ENCODE data around the gene KIAA1671.

Gene KIAA1671

GRCh38 chr22:25183949-25184619 lies 231.6 kb downstream of the KIAA1671 start:
- no peak for TF ChIP-seq EZH2phosphoT487 (IDR thresholded peaks at IDR 0.05; ENCODE audit: borderline replicate concordance)
- no peak overlapping the region for H3K9ac ChIP-seq (ENCODE audit: low read depth, low read length, poor library complexity, severe bottlenecking)
- no peak overlapping the region for H3K4me3 ChIP-seq (ENCODE audit: low read length, poor library complexity, severe bottlenecking)
- H3K9me3 ChIP-seq (ENCODE audit: insufficient read depth, low read depth, low read length) = no peaks in the 10 kb centered on the region
- H3F3A ChIP-seq (ENCODE audit: low read depth) = no peaks in the 10 kb centered on the region
- no peaks in the 10 kb centered on the region for H3K4me1 ChIP-seq (ENCODE audit: insufficient read depth, low read length, poor library complexity, severe bottlenecking)
- H3K79me2 ChIP-seq (ENCODE audit: insufficient read depth, low read length) = no peaks in the 10 kb centered on the region
- no peak overlapping the region for H2AFZ ChIP-seq (ENCODE audit: low read length)
- no peaks in the 10 kb centered on the region for H3K27me3 ChIP-seq (ENCODE audit: insufficient read depth, low read length, poor library complexity, severe bottlenecking)
- no peaks in the 10 kb centered on the region for H3K36me3 ChIP-seq (ENCODE audit: insufficient read depth, low read length)
- no peaks in the 10 kb centered on the region for H4K20me1 ChIP-seq (ENCODE audit: insufficient read depth, low read length, poor library complexity, severe bottlenecking)
- H3K4me2 ChIP-seq (ENCODE audit: low read depth, low read length, poor library complexity, severe bottlenecking) = no peak overlapping the region
- no peaks in the 10 kb centered on the region for H3K9me2 ChIP-seq (replicated peaks; ENCODE audit: low read depth, low read length)

- no peaks in the 10 kb centered on the region for H3K36me3 ChIP-seq (ENCODE audit: insufficient read depth, low read length)
- H3K9me3 ChIP-seq (ENCODE audit: insufficient read depth, low read depth, low read length) = no peaks in the 10 kb centered on the region
- no peaks in the 10 kb centered on the region for H4K20me1 ChIP-seq (ENCODE audit: insufficient read depth, low read length, poor library complexity, severe bottlenecking)
Observed at GRCh38 chr22:25186140-25186539, 233.6 kb downstream of the KIAA1671 start.

DNA sequence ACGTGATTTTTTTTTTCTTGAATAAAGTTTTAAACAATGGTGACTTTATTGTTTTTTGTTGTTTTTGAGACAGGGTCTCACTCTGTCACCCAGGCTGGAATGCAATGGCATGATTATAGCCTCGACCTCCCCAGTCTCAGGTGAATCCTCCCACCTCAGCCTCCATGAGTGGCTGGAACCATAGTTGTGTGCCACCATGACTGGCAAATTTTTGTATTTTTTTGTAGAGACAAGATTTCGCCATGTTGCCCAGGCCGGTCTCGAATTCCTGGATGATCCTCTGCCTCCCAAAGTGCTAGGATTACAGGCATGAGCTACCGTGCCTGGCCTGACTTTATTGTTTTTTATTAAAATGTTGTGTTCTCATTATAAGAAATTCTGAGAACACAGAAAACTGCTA lies 235.0 kb downstream of the KIAA1671 start:
- TF ChIP-seq CTCF (conservative IDR thresholded peaks at IDR 0.05; ENCODE audit: low read length) = no peak
- no peak for TF ChIP-seq EZH2phosphoT487 (IDR thresholded peaks at IDR 0.05; ENCODE audit: borderline replicate concordance)
- H3K9ac ChIP-seq (ENCODE audit: low read depth, low read length, poor library complexity, severe bottlenecking) = no peak overlapping the region
- H3K9me3 ChIP-seq (ENCODE audit: insufficient read depth, low read depth, low read length) = no peaks in the 10 kb centered on the region
- H3K9me2 ChIP-seq (replicated peaks; ENCODE audit: low read depth, low read length) = no peaks in the 10 kb centered on the region
- no peaks in the 10 kb centered on the region for H3F3A ChIP-seq (ENCODE audit: low read depth)
- no peaks in the 10 kb centered on the region for H3K79me2 ChIP-seq (ENCODE audit: insufficient read depth, low read length)
- H4K20me1 ChIP-seq (ENCODE audit: insufficient read depth, low read length, poor library complexity, severe bottlenecking) = no peaks in the 10 kb centered on the region
- no peak overlapping the region for H3K4me2 ChIP-seq (ENCODE audit: low read depth, low read length, poor library complexity, severe bottlenecking)
- H3K27me3 ChIP-seq (ENCODE audit: insufficient read depth, low read length, poor library complexity, severe bottlenecking) = no peaks in the 10 kb centered on the region
- no peaks in the 10 kb centered on the region for H3K36me3 ChIP-seq (ENCODE audit: insufficient read depth, low read length)
- H2AFZ ChIP-seq (ENCODE audit: low read length) = no peak overlapping the region
- H3K4me3 ChIP-seq (ENCODE audit: low read length, poor library complexity, severe bottlenecking) = no peak overlapping the region
- no peaks in the 10 kb centered on the region for H3K4me1 ChIP-seq (ENCODE audit: insufficient read depth, low read length, poor library complexity, severe bottlenecking)

More at GRCh38 chr22:25186140-25186539, 233.6 kb downstream of the KIAA1671 start:
- TF ChIP-seq CTCF (conservative IDR thresholded peaks at IDR 0.05; ENCODE audit: low read length) = no peak
- no peak for TF ChIP-seq EZH2phosphoT487 (IDR thresholded peaks at IDR 0.05; ENCODE audit: borderline replicate concordance)
- Histone ChIP-seq H3K4me3 (ENCODE audit: low read length, poor library complexity, severe bottlenecking) (no peak overlapping the region), H3K79me2 (ENCODE audit: insufficient read depth, low read length) (no peaks in the 10 kb centered on the region), H3K9ac (ENCODE audit: low read depth, low read length, poor library complexity, severe bottlenecking) (no peak overlapping the region), H3K4me1 (ENCODE audit: insufficient read depth, low read length, poor library complexity, severe bottlenecking) (no peaks in the 10 kb centered on the region), H3F3A (ENCODE audit: low read depth) (no peaks in the 10 kb centered on the region), H2AFZ (ENCODE audit: low read length) (no peak overlapping the region), H3K4me2 (ENCODE audit: low read depth, low read length, poor library complexity, severe bottlenecking) (no peak overlapping the region), H3K27me3 (ENCODE audit: insufficient read depth, low read length, poor library complexity, severe bottlenecking) (no peaks in the 10 kb centered on the region), H3K9me2 (replicated peaks; ENCODE audit: low read depth, low read length) (no peaks in the 10 kb centered on the region)

- Histone ChIP-seq H3F3A (ENCODE audit: low read depth) (no peaks in the 10 kb centered on the region), H3K9me3 (ENCODE audit: insufficient read depth, low read depth, low read length) (no peaks in the 10 kb centered on the region), H3K4me3 (ENCODE audit: low read length, poor library complexity, severe bottlenecking) (no peak overlapping the region), H2AFZ (ENCODE audit: low read length) (no peak overlapping the region), H3K9ac (ENCODE audit: low read depth, low read length, poor library complexity, severe bottlenecking) (no peak overlapping the region), H3K79me2 (ENCODE audit: insufficient read depth, low read length) (no peaks in the 10 kb centered on the region), H3K27me3 (ENCODE audit: insufficient read depth, low read length, poor library complexity, severe bottlenecking) (no peaks in the 10 kb centered on the region), H3K4me2 (ENCODE audit: low read depth, low read length, poor library complexity, severe bottlenecking) (no peak overlapping the region), H3K4me1 (ENCODE audit: insufficient read depth, low read length, poor library complexity, severe bottlenecking) (no peaks in the 10 kb centered on the region), H4K20me1 (ENCODE audit: insufficient read depth, low read length, poor library complexity, severe bottlenecking) (no peaks in the 10 kb centered on the region), H3K36me3 (ENCODE audit: insufficient read depth, low read length) (no peaks in the 10 kb centered on the region), H3K9me2 (replicated peaks; ENCODE audit: low read depth, low read length) (no peaks in the 10 kb centered on the region)
- TF ChIP-seq CTCF (conservative IDR thresholded peaks at IDR 0.05; ENCODE audit: low read length) = no peak
- TF ChIP-seq EZH2phosphoT487 (IDR thresholded peaks at IDR 0.05; ENCODE audit: borderline replicate concordance) = no peak
Observed at GRCh38 chr22:25192406-25192805, 239.9 kb downstream of the KIAA1671 start.

Measured in Loucy (cell line).